ENCODE results near the gene TAC4. TPM values are rescaled to one million over a fixed set of nuclear protein-coding genes. Genes with fewer than 3 reads are reported as not detected.

Gene TAC4
- total RNA-seq, 1 donor from 2014 or later, result not detected

DNA sequence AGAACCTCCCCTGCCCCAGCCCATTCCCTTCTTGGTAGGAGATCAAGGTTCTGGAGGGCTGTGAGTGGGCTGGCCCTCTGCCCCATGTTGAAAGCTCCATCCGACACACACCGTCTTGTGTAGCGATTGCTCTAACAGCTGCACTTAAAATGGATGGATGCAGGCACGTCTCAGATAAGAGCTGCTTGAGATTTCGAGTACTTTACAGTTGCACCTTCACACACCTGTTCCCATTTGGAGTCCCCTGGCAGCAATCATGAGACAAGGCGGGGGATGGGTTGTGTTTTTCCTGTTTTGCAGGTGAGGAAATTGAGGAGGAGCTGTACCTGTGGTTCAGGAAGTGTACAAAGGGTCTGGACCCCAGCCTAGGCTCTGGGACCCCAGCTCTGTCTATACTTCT lies 25.6 kb upstream of the TAC4 start:
- no peak for DNase-seq (ENCODE audit: low spot score)

DNA sequence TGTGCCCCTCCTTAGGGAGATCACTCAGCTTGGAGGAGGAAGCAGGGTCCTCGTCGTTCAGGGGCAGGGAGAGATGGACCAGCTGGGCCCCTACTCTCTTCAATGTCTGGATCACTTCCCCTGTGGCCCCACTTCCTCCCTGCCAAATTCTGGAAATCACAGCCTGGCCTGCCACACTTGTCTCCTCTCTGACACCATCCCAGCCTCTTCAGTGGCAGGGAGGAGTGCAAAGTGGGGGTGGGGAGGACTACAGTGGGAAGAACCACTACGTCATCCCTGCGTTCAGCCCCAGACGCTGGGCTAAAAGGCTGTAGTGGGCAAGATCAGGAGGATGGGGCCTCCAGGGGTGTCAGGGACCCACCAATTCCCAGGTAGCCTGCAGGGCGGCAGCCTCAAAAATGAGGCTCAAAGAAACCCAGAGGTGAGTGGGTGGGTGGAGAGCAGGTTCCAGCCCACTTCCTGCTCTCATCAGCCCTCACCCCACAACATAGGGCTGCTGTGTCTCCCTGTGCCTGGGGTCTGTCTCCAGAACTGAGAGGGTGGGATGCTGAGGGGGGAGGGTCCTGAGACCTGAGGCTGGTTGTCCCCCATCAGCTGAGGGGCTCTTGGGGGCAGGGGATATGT lies 25.0 kb upstream of the TAC4 start:
- DNase-seq (ENCODE audit: low spot score), result no peak

DNA sequence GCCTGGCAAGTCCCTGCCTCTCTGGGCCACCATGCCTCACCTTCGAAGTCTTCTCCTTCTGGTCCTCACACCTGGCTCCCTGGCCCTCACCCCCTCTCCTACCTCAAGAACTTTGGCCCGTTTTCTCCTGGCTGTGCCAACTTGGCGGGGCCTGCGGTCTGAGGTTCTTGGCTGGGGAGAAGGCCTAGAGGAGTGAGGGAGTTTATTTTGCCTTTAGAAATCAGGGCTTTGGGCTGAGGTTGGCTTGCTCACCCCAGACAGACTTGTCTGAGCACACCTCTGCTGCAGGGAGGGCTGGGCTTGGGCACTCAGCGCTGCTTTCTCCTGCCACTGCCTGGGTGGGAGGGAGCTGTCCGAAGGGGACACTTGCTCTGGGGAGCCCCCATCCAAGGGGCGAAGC lies 23.3 kb upstream of the TAC4 start:
- DNase-seq (ENCODE audit: low spot score), result no peak

DNA sequence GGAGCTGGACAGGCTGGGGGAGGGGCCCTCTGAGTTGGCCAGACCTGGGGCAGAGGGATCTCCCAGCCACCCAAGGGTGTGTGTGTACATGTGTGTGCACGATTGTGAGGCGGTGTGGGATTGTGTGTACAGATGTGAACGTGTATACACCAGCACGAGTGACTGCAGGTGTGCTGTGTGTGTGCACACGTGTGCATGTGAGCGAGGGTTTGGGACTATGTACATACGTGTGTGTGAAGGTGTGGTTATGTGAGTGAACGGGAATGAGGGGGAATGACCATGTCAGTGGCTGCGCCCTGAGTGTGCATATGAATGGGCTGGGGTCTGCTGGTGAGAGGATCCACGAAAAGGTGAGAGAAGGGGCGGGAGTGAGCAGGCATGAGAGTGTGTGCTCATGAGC lies 22.4 kb upstream of the TAC4 start:
- DNase-seq (ENCODE audit: low spot score), result no peak

DNA sequence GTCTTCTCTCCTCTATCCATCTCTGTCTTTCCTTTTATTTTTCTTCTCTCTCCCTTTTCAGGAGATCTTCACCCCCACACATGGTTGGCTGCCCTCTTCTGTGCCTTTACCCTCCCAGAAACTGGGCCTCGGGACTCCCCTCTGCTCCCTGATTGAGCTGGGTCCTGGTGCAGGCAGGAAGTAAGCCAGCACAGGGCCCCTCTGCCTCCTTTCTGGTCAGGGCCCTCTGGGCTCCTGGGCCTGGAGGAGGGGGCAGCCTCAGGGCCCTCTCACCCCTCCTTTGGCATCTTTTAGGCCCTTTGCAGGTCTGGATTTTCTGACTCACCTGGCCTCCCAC lies 21.1 kb upstream of the TAC4 start:
- no peak for DNase-seq (ENCODE audit: low spot score)

DNA sequence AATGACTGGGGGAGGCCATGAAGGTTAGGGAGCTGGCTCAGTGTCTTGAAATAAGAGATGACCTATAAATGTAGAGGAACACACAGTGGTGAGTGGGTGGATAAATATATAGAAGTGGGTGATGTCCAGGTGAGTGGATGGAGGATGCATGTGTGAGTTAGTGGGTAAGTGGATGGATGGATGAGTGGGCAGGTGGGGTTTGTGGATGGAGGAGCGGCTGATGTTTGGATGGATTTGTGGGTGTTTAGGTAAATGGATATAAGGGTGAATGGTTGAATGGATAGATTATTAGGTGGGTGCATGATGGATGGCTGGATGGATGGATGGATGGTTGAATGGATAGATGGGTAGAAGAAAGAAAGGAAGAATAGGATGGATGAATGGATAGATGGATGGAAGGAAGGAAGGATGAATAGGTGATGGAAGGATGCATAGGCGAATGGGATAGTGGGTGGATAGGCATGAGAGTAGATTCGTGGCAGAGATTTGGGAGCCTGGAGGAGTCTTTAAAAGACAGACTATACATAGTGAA lies 19.1 kb upstream of the TAC4 start:
- no peak for DNase-seq (ENCODE audit: low spot score)

DNA sequence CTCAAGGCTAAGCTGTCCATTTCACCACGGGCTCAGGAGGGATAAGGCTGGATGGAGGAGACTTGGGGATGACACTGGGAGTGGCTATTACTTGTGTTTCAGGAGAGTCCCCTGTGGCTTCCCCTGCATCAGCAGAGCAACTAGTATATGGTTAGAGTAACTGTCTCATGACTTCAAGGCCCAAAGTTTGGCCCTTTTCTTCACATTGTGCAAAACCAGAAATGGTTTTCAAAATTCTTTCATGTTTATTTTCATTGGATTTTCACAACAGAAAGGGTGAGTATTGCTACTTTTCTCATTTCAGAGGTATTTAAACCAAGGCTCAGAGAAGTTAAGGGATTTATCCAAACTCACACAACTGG lies 18.1 kb upstream of the TAC4 start:
- DNase-seq (ENCODE audit: low spot score), result no peak

DNA sequence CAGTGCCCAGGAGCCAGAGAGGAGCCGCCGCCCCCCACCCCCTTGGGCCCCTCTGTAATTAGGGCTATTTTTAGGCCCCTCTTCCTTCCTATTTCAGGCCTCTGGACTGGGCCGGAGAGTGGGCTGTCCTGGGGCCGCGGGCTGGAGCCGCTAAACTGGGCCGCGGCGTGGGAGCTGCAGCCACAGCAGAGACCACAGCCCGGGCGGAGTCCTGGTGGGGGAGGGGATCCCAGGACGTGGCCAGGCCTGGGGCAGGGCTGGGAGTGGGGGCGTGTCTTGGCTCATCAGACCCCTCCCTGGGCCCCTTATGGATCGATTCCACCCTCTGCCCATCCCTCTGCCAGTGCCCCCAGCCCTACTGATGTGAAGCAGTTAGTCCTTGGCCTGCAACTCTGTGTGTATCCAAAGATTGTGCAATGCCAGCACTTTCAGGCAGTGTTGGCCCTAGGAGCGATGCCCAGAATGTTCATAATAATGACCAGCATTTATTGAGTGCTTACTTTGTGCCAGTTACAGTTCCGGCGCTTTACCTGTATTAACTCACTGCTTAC lies 15.0 kb upstream of the TAC4 start:
- no peak for DNase-seq (ENCODE audit: low spot score)

DNA sequence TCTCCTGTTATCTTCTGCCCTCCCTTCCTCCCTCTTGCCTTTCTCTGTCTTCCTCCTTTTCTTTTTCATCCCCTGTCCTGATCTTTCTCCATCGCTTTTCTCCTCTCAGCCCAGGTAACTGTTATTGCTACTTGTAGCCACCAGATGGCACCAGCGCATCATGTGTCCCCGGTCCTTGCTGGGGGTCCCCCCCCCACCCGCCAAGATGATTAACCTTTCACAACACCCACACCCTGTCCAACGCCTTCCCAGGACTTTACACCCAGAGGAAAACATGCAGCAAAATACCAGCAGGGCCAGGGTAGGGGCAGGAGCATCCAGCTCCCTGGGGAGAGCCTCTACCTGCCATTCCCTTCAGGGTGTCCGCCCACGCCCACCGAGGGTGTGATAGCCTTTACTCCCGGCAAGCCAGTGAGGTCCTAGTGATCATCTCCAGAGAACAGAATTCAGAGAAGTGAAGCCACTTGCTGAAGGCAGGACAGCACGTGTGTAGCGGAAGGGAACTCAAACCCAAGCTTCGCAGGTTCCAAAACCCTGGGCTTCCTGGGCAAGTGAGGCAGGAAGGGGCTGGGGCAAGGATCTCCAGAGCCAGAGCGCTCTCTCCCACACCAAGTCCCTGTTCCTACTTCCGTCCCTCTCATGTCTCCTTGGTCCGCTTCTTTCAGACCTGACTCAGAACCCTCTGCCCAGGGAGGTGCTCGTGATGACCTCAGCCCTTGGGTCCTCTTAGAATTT lies 13.4 kb upstream of the TAC4 start:
- DNase-seq (ENCODE audit: low spot score), result no peak

DNA sequence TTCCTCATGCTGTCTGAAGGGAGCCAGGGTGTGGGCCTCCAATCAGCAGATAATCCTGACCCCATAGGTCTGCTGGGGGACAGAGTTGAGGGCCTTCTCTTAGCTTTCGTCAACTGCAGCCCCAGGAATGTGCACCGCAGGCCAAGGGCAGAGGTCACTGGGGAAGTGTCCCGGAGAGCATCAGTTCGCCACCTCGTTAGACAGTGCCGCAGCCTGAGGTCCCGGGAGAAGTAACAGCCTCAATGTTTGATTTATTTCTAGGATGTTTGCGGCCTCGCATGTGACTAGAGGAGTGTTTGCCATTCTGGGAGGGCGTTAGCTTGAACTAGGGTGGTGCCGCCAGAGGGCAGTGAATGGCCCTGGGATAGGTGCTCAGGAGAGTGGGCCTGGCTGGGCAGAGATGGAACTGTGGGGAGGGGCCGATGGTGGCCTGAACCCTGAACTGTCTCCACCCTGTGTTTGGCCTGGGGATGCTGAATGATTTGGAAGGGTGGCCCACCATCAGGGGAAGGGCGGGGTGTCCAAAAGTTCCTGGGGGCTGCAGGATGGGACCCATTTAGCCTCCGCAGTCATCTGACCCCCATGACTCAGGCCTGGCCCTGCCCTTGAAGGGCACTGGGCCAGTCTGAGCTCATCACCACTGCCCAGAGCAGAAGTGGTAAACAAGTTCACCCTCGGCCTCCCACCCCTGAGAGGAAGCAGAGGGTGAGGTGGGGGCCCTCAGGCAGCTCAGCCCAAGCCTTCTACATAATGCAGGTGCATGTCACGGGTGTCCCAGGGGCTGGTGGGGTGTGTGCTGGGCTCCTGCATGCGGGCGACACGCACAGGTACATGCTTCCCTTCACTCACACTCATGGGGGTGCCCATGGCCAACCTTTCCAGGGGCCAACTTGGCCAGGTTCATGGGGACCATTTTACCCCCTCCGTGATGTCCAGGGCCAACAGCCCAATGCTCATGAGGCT lies 12.4 kb upstream of the TAC4 start:
- no peak for DNase-seq (ENCODE audit: low spot score)

DNA sequence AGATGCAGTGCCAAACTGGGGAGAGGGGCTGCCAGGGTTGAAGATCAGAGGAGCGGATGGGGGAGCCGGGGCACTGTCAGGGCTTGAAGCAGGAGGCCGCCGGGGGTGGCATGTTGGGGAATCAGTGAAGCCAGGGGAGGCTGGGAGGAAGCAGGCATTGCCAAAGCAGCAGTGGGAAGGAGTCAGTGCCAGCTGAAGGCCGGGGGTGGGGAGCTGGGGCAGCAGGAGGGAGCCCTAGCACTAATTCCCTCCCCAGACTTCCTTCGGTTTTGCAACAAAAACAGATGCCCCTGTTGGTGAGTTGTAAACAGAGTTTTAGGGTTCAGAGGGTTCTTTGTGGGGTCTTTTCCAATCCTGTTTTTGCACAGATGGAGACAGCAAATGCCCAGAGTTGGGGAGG lies 10.9 kb upstream of the TAC4 start:
- no peak for DNase-seq (ENCODE audit: low spot score)

DNA sequence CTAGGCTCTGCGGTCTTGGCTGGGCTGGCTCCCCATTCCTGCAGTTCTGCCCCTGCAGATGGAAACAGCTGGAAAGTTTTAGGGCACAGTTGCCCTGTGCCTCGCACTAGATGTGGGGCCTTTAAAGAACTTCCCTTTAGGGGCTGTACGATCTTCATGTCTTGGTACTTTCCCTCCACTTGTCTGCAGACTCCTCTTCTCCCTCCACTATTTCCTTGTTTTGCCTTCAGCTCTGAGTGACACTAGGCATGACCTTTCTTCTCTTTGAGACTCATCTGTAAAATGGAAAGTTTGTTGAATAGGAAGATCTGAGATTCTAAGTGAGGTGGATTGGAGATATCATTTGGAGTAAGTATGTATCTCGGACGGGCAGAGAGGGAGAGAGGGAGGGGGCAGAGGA lies 6.3 kb upstream of the TAC4 start:
- no peak for DNase-seq (ENCODE audit: low spot score)

DNA sequence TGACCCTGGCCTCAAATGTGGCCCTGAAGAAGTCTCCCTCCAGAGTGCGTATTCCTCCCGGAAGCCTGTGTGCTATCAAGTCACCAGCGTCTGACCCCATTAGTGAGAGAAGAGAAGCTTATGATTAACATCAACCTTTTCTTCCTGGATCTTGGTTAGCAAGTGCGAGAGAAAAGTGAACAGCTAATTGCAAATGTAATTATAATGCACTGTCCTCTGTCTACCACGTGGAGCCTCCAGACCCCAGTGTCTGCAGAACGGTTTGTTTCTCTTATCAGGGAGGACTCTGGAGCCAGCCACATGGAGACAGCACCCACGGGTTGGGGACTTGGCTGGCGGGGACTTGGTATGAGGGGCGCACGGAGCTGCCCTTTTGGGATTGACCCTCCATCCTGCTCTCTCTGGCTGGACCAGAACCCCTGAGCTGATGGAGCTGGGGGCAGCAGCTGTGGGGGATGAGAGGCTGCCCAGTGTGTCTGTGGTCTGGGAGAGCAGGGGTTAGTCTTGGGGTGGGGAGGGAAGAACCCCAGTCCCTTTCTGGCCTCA lies 5.7 kb upstream of the TAC4 start:
- DNase-seq (ENCODE audit: low spot score), result no peak

DNA sequence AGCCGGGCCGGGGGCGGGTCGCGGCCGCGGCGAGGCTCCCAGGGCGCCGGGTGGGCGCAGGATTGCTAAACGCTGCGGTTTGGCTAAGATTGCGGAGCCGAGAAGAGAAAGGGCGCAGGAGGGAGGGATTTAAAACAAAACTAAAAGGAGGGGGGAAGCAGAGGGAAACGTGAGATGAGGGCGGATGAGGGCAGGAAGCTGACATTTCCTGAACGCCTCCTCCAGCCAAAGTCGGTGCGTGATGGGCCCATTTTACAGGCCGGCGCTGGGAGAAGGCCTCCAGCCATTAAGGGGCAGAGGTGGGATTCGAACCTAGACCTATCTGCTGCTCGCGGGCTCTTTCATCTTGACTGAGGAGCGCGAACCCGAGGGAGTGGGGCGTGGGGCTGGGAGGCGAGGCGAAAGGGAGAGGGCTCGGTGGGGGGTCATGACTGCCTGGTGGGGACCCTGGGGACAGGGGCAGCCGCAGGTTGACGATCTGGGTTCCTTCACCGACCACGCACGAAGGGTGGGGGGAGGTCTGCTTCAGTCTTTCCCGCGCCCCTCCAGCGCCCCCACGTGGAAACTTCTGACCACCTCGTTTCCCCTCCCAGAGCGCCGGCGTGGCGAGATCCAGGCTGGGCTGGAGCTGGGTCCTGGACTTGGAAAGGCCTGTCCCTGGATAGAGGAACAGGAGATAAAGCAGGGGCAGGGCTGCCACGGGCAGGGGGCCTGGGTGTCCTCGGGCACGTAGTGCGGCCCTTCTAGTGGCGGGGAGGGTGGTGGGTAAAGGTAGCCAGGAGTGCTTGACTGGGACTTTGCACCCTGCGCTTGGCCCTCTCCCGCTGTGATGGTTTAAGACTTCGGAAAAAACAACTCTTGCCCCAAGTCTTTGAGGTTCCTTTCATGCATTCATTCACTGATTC lies 3.8 kb upstream of the TAC4 start:
- no peak for DNase-seq (ENCODE audit: low spot score)

DNA sequence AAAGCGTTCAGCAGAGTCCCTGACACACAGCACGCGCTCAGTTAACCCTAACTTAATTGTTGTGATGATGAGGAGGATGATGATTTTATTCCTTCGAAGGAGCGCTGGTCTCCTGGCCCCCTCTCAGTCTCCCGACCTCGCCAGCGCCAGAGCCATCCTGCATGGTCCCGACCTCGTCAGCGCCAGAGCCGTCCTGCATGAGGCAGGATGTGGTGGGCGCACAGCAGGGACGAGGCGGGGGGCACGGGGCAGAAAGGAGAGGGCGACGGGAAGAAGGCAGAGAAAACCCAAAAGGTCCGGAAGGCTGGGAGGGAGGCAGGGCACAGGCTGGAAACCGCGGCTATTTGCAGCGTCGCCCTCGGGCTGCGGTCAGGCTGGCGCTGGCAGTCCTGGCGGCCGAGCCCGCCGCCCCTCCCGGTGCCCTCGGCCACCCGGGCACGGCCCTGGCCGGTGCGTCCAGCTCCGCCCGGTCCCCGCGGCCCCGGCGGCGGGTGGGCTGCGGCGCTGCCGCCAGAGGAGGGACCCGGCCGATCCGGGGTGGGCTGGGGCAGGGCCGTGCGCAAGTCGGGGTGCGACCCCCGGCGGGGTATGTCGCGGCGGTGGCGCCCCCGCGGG lies 3.0 kb upstream of the TAC4 start:
- no peak for DNase-seq (ENCODE audit: low spot score)

DNA sequence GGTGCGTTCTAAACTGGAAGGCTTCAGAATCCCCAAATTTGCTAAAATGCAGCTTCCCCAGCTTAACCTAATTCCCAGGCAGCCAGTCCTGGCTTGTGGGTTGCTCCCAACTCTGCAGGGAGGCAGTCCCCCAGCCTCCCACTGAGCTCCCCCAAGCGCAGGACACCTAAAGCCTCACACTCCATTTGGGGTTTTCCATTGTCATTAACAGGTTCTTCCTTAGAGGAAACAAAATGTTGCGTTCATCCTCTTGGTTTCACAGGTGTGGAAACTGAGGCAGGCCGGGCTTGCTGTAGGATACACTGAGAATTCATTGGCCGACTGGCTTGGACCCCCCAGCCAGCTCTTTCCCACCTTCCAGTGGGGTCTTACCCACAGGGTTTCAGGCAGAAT lies 2.3 kb upstream of the TAC4 start:
- DNase-seq (ENCODE audit: low spot score), result no peak

DNA sequence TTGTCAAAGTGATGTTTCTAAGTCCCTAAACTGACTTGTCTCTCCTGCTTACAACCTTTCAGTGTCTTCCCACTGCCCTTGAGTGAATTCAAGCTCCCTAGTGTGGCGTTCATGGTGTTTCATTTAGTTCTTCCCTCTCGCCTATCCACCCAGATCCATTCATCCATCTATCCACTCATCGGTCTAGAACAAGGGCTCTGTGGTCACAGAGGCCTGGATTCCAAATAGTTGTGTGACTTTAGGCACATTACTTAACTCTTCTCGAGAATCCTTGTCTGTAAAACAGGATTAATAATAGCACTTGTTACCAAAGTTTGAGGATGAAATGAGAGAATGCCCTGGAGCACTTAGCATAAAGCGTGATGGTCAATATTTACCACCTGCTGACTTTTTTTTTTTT lies 870 bp upstream of the TAC4 start:
- DNase-seq (ENCODE audit: low spot score), result no peak

DNA sequence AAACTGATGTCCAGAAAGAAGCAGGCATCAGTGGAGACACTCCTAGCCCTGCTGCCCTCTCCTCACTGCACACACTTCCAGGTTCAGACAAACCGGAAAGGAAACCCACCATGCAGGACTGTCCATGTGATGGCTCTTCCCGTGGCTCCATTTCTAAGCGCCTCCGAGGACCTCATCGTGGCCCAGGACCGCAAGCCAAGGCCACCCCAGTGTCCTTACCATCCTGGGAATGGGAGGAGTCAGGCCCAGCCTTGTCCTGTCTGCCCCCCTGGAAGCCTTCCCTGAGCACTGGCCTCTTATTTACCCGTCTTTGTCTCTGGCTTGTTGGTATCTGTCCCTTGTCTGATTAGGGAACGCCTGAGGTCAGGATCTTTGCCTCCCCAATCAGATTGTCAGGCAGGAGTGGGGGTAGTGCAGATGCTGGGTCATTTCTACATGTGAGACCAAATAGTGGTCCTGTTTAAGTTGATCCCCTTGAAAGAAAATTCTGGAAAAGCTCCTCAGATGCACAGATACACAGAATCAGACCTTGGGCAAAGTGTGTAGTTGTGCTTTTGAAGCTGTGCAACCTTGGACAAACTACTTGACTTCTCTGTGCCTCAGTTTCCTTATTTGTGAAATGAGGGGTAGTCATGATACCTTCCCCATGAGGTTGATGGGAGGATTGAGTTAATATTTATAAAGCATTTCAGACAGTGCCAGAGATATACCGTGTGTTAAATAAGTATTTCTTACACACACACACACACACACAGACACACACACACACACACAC lies 744 bp downstream of the TAC4 start:
- DNase-seq (ENCODE audit: low spot score), result no peak

DNA sequence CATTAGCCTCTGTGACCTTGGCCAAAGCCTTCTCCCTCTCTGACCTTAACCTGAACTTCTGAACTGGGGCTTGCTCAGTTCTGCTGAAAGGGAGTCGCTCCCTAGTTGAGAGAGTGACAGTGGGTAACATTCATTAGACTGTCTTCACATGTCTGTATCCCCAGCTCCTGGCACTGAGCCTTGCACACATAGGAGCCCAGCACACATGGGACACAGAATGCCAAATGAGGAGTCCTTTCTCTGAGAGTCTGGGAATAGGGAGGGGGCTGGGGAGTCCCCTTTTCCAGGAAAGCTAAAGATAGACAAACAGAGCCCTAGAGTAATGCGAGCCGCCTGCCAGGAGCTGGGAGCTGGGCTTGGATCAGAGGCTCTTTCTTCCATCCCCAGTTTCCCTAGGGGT lies 2.5 kb downstream of the TAC4 start:
- DNase-seq (ENCODE audit: low spot score), result no peak
